Bronchial epithelial cell (primary cell): Measurements from ENCODE around the gene PDXP. TPM values are rescaled to one million over a fixed set of nuclear protein-coding genes. Genes with fewer than 3 reads are reported as not detected.

Source experiments
- DNase-seq: peaks from one replicate; pipeline ENCODE4 v3.0.0-alpha.2; 2010; ENCODE audit warnings: low read depth
- FAIRE-seq: peaks from 2 replicates; lab custom pipeline; 2011; peaks lifted over from hg19 to GRCh38; lab: Jason Lieb, UNC
- H3K27me3 ChIP-seq: 2 replicates; pipeline ENCODE4 v1.5.1; 2011; ENCODE audit warnings: low read length; ENCODE audit not compliant: control insufficient read depth, insufficient read depth
- H3K36me3 ChIP-seq: 2 replicates; pipeline ENCODE4 v1.5.1; 2011; ENCODE audit warnings: low read length; ENCODE audit not compliant: control insufficient read depth, insufficient read depth
- H3K4me3 ChIP-seq: 2 replicates; pipeline ENCODE4 v1.5.1; 2011; ENCODE audit warnings: mild to moderate bottlenecking, low read depth, low read length, control low read depth
- CTCF ChIP-seq: IDR thresholded peaks from 2 replicates; pipeline ENCODE4 v1.5.1; 2011; ENCODE audit warnings: mild to moderate bottlenecking, moderate library complexity, low read length, control low read depth, inconsistent platforms; ENCODE audit not compliant: insufficient read depth, severe bottlenecking
- total RNA-seq: library from RNA; depleted of rRNA; stranded (reverse); fragments of >200 nt; gene quantifications from 2 replicates; pipeline ENCODE4 v1.2.1, GENCODE V29; 2014

Gene PDXP
- total RNA-seq, 1 donor from 2014 or later: 3.4 TPM

DNA sequence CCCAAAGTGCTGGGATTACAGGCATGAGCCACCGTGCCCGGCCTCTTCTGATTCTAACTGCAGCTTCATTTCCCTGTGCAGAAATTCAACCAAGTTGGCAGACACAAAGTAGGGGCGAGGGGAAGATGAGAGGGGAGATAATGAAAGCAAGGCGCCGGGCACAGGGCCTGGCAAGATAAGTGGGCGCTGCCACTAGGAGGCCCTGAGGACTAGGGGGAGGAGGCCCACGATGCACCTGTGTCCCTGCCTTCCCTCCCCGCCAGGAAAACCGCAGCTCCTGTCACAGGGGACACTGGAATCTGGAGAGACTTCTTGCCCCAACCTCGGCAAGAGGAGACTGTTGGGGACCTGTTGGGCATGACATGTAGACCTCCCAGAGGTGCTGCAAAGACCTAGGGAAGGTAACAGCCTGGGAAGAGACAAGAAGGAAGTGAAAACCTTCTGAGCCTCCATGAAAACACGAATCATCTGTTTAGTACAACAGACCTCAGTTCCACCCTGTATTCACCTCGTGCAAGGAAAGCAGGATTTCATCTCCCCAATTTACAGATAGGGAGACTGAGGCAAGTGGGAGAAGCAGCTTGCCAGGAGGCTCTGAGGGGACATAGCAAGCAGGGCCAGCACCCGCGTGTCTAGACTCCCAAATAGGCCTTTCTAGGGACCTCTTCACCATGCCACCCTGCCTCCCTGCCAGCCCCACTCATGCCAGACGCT lies 13.8 kb downstream of the PDXP start:
- DNase-seq: no peak
- Histone ChIP-seq H3K27me3 (no peaks in the 10 kb centered on the region), H3K36me3 (no peaks in the 10 kb centered on the region), H3K4me3 (no peak overlapping the region)
- TF ChIP-seq CTCF: no peak
- FAIRE-seq: no peak

- H3K27me3 ChIP-seq: no peaks in the 10 kb centered on the region
- H3K4me3 ChIP-seq: no peak overlapping the region
- no peak for TF ChIP-seq CTCF
- no peak for FAIRE-seq
- DNase-seq: no peak
- no peaks in the 10 kb centered on the region for H3K36me3 ChIP-seq
Observed at GRCh38 chr22:37672920-37673455, 14.5 kb downstream of the PDXP start.

DNA sequence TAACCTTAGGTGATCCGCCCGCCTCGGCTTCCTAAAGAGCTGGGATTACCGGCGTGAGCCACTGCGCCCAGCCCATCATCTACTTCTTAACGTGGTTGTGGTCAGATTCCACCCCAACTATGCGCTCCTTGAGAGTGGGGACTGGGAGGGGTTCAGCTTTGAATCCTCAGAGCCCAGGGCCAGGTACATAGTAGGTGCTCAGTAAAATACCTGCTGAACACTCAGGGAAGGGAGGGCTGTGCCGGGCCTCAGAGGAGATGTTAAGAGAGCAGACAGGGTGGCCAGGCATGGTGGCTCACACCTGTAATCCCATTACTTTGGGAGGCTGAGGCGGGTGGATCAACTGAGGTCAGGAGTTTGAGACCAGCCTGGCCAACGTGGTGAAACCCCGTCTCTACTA lies 15.7 kb downstream of the PDXP start:
- no peak for TF ChIP-seq CTCF
- no peak for FAIRE-seq
- no peak overlapping the region for H3K4me3 ChIP-seq
- no peak for DNase-seq
- no peaks in the 10 kb centered on the region for H3K27me3 ChIP-seq
- peaks cover 4% of the 10 kb centered on the region for H3K36me3 ChIP-seq

GRCh38 chr22:37674951-37675929 lies 16.7 kb downstream of the PDXP start, which contains the start of gene LGALS1:
Gene LGALS1 (plus strand): TSS chr22:37675636. CDS start chr22:37675703, 67 bp downstream.
- no peak for FAIRE-seq
- TF ChIP-seq CTCF: peak; percentile 10
- Histone ChIP-seq H3K27me3 (no peaks in the 10 kb centered on the region), H3K4me3 (peak within 1 kb of the TSS; percentile 45), H3K36me3 (peaks cover 7% of the 10 kb centered on the region)
- DNase-seq: peak; percentile 84

- TF ChIP-seq CTCF: no peak
- Histone ChIP-seq H3K36me3 (peaks cover 7% of the 10 kb centered on the region), H3K27me3 (no peaks in the 10 kb centered on the region), H3K4me3 (peak overlapping the region; percentile 45)
- FAIRE-seq (no peak), DNase-seq (no peak)
Observed at GRCh38 chr22:37675930-37676735, 17.6 kb downstream of the PDXP start.
